PFSK-1 (cell line): ENCODE results near the gene ARL15.

ENCODE experiments used
- POLR2AphosphoS5 ChIP-seq: IDR thresholded peaks from 2 replicates; pipeline ENCODE4 v1.6.1; 2012; ENCODE audit warnings: low read depth, mild to moderate bottlenecking, control low read depth, low read length, moderate library complexity
- TF ChIP-seq, protein P1 (sequence below), 2 experiments: IDR thresholded peaks; 2 replicates each; pipeline versions ENCODE4 v1.6.1 to v1.8.0; 2011 to 2012; ENCODE audit warnings: low read depth in 2 of 2, low read length in 2 of 2, control low read depth in 1 of 2, inconsistent platforms in 1 of 2, mild to moderate bottlenecking in 1 of 2, moderate library complexity in 1 of 2; ENCODE audit not compliant: insufficient read depth in 1 of 2

DNA sequence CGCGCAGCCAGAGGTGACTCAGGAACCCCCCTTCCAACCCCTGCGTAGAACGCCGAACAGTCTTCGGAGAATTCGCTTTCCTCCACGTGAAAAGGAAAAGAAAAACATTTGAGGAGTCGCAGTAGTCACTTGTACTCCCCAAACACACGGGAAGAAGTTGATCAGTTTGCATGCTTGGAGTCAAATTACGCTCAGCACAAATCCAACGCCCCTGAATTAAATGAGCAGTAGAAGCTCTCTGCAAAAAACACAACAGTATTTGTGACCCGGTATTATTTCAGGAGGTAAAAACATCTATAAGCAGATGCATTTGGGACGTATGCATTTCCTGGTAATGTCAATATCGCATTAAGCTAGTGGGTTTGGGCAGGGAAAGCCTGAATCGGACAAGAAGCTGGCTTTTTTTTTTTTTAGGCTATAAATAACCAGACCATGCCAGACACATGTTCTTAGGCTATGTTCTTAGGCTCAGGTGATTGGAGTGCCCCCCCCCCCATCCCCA lies 854 bp upstream of the ARL15 start:
- no peak for TF ChIP-seq POLR2AphosphoS5
- TF ChIP-seq, protein P1, sequence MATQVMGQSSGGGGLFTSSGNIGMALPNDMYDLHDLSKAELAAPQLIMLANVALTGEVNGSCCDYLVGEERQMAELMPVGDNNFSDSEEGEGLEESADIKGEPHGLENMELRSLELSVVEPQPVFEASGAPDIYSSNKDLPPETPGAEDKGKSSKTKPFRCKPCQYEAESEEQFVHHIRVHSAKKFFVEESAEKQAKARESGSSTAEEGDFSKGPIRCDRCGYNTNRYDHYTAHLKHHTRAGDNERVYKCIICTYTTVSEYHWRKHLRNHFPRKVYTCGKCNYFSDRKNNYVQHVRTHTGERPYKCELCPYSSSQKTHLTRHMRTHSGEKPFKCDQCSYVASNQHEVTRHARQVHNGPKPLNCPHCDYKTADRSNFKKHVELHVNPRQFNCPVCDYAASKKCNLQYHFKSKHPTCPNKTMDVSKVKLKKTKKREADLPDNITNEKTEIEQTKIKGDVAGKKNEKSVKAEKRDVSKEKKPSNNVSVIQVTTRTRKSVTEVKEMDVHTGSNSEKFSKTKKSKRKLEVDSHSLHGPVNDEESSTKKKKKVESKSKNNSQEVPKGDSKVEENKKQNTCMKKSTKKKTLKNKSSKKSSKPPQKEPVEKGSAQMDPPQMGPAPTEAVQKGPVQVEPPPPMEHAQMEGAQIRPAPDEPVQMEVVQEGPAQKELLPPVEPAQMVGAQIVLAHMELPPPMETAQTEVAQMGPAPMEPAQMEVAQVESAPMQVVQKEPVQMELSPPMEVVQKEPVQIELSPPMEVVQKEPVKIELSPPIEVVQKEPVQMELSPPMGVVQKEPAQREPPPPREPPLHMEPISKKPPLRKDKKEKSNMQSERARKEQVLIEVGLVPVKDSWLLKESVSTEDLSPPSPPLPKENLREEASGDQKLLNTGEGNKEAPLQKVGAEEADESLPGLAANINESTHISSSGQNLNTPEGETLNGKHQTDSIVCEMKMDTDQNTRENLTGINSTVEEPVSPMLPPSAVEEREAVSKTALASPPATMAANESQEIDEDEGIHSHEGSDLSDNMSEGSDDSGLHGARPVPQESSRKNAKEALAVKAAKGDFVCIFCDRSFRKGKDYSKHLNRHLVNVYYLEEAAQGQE (IDR thresholded peaks at IDR 0.05; ENCODE audit: insufficient read depth in 1 of 2, low read depth in 2 of 2, low read length in 2 of 2), result no peak
